Endothelial cell of umbilical vein (primary cell): ENCODE measurements around the gene SLC44A3.

Experiments
- CTCF ChIP-seq, 2 donors: IDR thresholded peaks; 1 replicate in 1 of 2; 2 replicates in 1 of 2; pipeline ENCODE4 v1.5.1; 2011; ENCODE audit warnings: low read length in 2 of 2, mild to moderate bottlenecking in 2 of 2, moderate library complexity in 2 of 2, control low read depth in 1 of 2, inconsistent platforms in 1 of 2, low read depth in 1 of 2; ENCODE audit not compliant: insufficient read depth in 1 of 2; ENCODE audit errors: extremely low read depth in 1 of 2
- EZH2 ChIP-seq: IDR thresholded peaks from 2 replicates; pipeline ENCODE4 v1.6.1; 2012; ENCODE audit warnings: borderline replicate concordance, low read depth, mild to moderate bottlenecking, moderate library complexity, low read length, inconsistent platforms; ENCODE audit not compliant: severe bottlenecking
- JUN ChIP-seq: IDR thresholded peaks from 2 replicates; pipeline ENCODE4 v1.6.1; 2011; ENCODE audit warnings: borderline replicate concordance, low read depth; ENCODE audit not compliant: insufficient read length, insufficient read depth
- MAX ChIP-seq: IDR thresholded peaks from 2 replicates; pipeline ENCODE4 v1.6.1; 2011; ENCODE audit not compliant: insufficient read depth, insufficient read length
- POLR2A ChIP-seq: IDR thresholded peaks from 2 replicates; pipeline ENCODE4 v1.6.1; 2012; ENCODE audit warnings: low read depth, mild to moderate bottlenecking, control low read depth, low read length

- TF ChIP-seq EZH2 (no peak), CTCF (IDR thresholded peaks at IDR 0.05; ENCODE audit: extremely low read depth in 1 of 2, insufficient read depth in 1 of 2, low read depth in 1 of 2, low read length in 2 of 2) (no peak), POLR2A (no peak), MAX (no peak), JUN (no peak)
Observed at GRCh38 chr1:94846308-94846707, 26.2 kb downstream of the SLC44A3 start.
